ENCODE results near the gene FPR2.
"Not testable (repeated sequence)": the region's sequence is repeated elsewhere in the genome, so short reads cannot be mapped to it uniquely, and the experiment has no call there.

The FPR2 gene

DNA sequence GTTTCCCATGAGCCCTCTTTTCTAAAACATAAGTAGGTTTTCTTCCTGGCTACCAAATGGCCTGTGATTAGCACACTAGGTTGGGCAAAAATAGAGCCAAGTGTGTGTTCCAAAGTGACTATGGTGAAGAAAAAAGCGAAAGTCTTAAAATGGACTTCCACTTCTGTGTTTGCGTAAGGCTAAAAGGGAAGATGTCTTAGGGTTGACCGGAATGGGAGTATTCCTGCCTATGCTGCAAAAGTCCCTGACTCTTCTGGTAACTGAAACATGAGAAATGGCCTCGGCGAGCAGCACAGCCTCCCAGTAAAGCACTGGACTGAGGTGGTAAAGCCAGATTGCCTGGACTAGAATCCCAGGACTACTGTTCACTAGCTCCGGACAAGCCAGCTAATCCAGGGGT is 6.9 kb upstream of the FPR2 start:
- peaks cover 12% of the 10 kb centered on the region for H3K27me3 Mint-ChIP-seq
- H3K4me3 Mint-ChIP-seq: no peak overlapping the region
- no peaks in the 10 kb centered on the region for H3K36me3 Mint-ChIP-seq (ENCODE audit: low read depth)
- H3K9me3 Mint-ChIP-seq: no peaks in the 10 kb centered on the region
- H3K27ac Mint-ChIP-seq: no peak overlapping the region
- H3K4me1 Mint-ChIP-seq (ENCODE audit: low read depth): no peaks in the 10 kb centered on the region
- DNase-seq: no peak

DNA sequence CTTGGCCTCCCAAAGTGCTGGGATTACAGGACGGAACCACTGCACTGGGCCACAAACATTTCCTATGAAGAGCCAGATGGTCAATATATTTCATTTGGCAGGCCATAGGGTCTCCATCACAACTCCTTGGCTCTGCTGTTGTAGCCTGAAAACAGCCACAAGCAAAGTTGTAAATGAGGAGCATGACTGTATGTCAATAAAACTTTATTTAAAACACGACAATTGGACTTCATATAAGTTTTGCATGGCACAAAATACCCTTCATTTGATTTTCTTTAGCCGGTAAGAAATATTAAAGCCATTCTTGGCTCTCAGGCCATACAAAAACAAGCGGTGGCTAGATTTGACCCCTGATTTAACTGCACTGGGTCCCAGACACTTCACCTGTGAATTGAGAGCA is 6.2 kb upstream of the FPR2 start:
- Mint-ChIP-seq H3K9me3 (no peaks in the 10 kb centered on the region), H3K4me3 (no peak overlapping the region), H3K36me3 (ENCODE audit: low read depth) (no peaks in the 10 kb centered on the region), H3K27me3 (peaks cover 13% of the 10 kb centered on the region), H3K4me1 (ENCODE audit: low read depth) (no peaks in the 10 kb centered on the region), H3K27ac (no peak overlapping the region)
- no peak for DNase-seq

DNA sequence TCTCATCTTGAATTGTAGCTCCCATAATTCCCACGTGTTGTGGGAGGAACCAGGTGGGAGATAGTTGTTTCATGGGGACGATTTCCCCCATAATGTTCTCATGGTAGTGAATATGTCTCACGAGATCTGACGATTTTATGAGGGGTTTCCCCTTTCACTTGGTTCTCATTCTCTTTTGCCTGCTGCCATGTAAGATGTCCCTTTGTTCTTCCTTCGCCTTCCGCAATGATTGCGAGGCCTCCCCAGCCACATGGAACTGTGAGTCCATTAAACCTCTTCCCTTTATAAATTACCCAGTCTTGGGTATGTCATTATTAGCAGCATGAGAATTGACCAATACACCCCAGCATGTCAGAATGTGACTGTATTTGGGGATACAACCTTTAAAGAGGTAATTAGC is 5.4 kb upstream of the FPR2 start:
- Mint-ChIP-seq H3K36me3 (ENCODE audit: low read depth) (no peaks in the 10 kb centered on the region), H3K4me3 (no peak overlapping the region), H3K27ac (no peak overlapping the region), H3K27me3 (peaks cover 14% of the 10 kb centered on the region), H3K9me3 (no peaks in the 10 kb centered on the region), H3K4me1 (ENCODE audit: low read depth) (no peaks in the 10 kb centered on the region)
- DNase-seq: no peak

DNA sequence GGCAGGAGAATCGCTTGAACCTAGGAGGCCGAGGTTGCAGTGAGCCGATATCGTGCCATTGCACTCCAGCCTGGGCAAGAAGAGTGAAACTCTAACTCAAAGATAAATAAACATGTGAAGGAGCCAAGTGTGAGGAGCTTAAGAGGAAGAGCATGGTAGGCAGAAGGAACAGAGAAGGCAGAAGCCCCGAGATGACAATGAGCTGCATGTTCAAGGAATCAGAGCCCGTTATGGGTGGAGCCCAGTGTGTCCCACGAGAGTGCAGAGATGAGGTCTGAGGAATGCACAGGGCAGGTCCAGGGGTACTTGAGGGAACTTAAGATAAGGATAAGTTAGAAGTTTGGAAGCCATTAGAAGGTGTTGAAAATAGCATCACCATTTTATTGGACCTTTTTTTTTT is 716 bp downstream of the FPR2 start:
- Mint-ChIP-seq H3K9me3 (no peaks in the 10 kb centered on the region), H3K4me1 (ENCODE audit: low read depth) (peaks cover 3% of the 10 kb centered on the region), H3K27ac (no peak overlapping the region), H3K4me3 (no peak overlapping the region), H3K27me3 (peaks cover 35% of the 10 kb centered on the region), H3K36me3 (ENCODE audit: low read depth) (no peaks in the 10 kb centered on the region)
- DNase-seq: no peak

DNA sequence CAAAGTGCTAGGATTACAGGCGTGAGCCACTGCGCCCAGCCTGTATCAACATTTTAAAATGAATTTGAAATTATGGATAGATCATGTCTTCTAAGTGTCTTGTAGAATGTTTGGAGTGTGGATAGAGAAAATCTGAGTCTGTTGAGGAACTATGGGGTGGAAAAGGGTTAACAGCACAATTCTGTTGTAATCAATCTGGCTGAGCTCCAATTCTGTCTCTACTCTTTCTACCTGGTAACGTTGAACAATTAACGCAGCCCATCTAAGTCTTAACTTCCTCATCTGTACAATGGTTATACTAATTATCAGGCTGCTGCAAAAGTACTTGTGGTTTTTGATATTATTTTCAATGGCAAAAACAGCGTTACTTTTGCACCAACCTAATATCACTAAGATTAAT is 4.1 kb downstream of the FPR2 start:
- no peak overlapping the region for H3K27ac Mint-ChIP-seq
- H3K36me3 Mint-ChIP-seq (ENCODE audit: low read depth): no peaks in the 10 kb centered on the region
- no peaks in the 10 kb centered on the region for H3K9me3 Mint-ChIP-seq
- DNase-seq: no peak
- H3K27me3 Mint-ChIP-seq: peaks cover 42% of the 10 kb centered on the region
- H3K4me1 Mint-ChIP-seq (ENCODE audit: low read depth): peaks cover 3% of the 10 kb centered on the region
- no peak overlapping the region for H3K4me3 Mint-ChIP-seq

DNA sequence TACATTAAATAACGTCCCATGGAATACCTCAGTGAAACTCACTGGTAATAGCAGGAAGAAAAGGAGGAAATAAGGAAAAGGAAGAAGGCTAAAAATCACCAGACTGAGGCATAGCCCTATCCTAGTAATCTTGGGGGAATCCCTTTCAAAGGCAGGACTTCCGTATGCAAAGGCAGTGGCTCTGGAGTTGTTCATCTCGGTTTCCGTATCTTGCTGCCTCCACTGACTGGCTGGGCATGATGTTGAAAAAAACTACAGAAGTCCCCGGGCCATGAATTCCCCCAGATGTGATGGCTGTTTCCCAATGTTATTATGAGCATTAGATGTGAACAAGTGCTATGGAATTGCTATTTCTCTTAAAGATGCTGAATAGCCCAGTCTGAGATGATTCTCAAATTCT is 5.5 kb downstream of the FPR2 start:
- peaks cover 3% of the 10 kb centered on the region for H3K4me1 Mint-ChIP-seq (ENCODE audit: low read depth)
- no peak for DNase-seq
- H3K4me3 Mint-ChIP-seq: no peak overlapping the region
- no peaks in the 10 kb centered on the region for H3K36me3 Mint-ChIP-seq (ENCODE audit: low read depth)
- no peaks in the 10 kb centered on the region for H3K9me3 Mint-ChIP-seq
- peaks cover 47% of the 10 kb centered on the region for H3K27me3 Mint-ChIP-seq
- no peak overlapping the region for H3K27ac Mint-ChIP-seq

DNA sequence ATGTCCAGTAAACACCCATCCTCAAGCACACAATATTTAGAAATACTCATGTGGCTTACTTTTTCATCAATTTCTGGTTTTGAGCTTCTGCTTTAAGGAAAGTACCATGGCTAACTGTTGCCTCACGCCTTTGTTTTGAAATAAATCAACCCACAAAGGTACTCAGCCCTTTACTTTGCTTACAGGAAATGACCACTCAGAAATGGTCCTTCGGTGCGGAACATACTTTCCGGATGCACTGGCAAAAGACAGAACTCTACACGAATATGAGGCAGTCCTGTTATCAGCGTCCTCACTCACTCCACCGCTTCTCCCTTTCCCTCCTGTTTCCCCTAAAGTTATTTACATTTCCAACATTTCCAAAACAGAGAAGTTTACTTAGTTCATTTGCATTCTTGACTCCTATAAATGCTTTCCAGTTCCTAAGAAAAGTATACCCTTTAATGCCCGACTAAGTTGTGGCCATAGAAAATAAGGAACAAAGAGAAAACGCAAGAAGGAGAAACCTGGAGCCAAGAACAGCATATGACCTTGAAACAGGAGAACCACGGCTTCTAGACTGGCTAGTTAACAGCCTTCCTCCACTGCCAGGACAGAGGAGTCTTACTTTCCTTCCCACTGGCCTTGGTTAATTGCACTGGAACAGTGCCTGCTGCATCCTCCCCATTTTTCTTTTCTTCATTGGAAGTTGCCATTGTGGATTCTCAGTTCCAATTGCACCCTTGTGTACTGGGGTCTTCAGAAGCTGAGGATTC is 10.6 kb downstream of the FPR2 start:
- Mint-ChIP-seq H3K27me3 (peaks cover 55% of the 10 kb centered on the region), H3K9me3 (no peaks in the 10 kb centered on the region), H3K4me3 (no peak overlapping the region), H3K27ac (no peak overlapping the region), H3K36me3 (ENCODE audit: low read depth) (no peaks in the 10 kb centered on the region), H3K4me1 (ENCODE audit: low read depth) (no peaks in the 10 kb centered on the region)
- DNase-seq: no peak

DNA sequence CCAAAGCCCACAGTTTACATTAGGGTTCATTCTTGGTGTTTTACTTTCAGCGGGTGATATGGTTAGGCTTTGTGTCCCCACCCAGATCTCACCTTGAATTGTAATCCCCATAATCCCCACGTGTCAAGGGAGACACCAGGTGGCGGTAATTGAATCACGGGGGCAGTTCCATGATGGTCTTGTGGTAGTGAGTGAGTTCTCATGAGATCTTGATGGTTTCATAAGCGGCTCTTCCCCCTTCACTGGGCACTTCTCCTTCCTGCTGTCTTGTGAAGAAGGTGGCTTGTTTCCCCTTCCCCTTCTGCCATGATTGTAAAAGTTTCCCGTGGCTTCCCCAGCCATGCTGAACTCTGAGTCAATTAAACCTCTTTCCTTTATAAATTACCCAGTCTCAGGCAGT is 12.0 kb downstream of the FPR2 start:
- peaks cover 67% of the 10 kb centered on the region for H3K27me3 Mint-ChIP-seq

DNA sequence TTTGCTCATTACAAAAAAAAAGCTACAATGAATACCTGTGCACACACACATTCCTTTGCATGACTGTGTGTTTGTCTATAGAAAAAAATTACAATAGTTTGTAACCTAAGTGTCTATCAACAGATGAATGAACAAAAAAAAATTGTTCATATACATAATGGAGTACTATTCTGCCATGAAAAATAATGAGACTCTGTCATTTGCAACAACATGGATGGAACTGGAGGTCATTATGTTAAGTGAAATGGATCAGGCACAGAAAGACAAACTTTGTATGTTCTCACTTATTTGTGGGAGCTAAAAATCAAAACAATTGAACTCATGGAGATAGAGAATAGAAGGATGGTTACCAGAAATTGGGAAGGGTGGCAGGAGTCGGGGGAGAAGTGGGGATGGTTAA is 15.6 kb downstream of the FPR2 start:
- not testable (repeated sequence) for H3K4me1 Mint-ChIP-seq (ENCODE audit: low read depth); DNase-seq; H3K9me3 Mint-ChIP-seq; H3K27ac Mint-ChIP-seq; H3K36me3 Mint-ChIP-seq (ENCODE audit: low read depth); H3K4me3 Mint-ChIP-seq
- H3K27me3 Mint-ChIP-seq: peaks cover 85% of the 10 kb centered on the region

More for the DNA sequence above, 12.0 kb downstream of the FPR2 start:
- Mint-ChIP-seq H3K4me3 (no peak overlapping the region), H3K9me3 (no peaks in the 10 kb centered on the region), H3K36me3 (ENCODE audit: low read depth) (no peaks in the 10 kb centered on the region), H3K4me1 (ENCODE audit: low read depth) (peaks cover 3% of the 10 kb centered on the region), H3K27ac (no peak overlapping the region)
- no peak for DNase-seq

DNA sequence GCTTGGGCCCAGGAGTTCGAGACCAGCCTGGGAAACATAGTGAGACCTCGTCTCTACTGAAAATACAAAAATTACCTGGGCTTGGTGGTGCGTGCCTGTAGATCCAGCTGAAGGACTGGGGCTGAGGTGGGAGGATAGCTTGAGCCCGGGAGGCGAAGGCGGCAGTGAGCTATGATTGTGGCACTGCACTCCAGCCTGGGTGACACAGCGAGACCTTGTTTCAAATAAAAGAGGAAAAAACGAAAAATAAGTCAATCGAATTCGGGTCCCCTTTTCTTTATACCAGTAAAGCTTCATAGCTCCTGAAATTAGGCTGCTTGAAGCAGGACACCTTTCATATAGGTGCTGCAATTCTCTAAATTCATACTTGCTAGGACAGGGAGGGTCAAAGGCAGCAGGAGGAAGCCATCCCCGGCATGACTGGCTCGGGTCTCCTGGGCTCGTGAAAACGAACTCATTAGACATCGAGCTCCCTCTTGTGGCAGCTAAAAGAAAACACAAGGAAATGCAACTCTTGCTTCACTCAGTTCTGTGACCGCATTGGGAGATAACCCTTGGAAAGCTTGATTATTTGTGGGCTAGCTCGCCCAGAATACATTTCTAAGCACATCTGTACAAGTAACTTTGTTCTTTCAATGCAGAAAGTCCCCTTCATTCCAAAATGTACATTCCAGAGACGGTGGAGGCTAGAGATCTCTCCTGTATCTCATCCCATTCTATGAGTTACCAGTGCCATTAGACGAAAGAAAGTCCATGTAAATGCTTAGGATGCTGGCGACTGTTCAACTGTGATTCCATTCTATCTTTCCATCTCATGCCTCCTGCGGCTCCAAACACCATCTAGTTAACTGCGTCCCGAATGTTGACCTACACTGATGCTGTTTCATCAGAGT is 16.8 kb downstream of the FPR2 start:
- Mint-ChIP-seq H3K36me3 (ENCODE audit: low read depth) (no peaks in the 10 kb centered on the region), H3K4me3 (no peak overlapping the region), H3K27me3 (peaks cover 81% of the 10 kb centered on the region), H3K27ac (no peak overlapping the region), H3K9me3 (no peaks in the 10 kb centered on the region), H3K4me1 (ENCODE audit: low read depth) (peaks cover 6% of the 10 kb centered on the region)
- peak; percentile 39 for DNase-seq

DNA sequence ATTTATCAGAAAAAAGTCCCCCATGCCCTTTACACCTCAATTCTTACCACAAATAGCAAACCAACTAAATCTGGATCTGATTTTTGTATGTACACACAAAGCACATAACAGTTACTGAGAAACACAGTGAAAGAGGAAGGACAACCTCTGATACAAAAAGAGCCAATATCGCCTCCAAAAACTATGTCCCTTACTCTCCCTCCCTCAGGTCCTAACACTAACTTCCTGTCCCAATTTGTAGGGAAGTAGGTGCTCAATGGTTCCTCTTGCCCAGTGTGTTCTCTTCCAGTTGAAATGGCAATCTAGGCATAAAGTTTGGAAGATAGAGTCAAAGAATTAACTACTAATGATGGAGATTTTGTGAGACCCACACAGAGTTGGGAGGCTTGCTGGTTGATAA is 18.2 kb downstream of the FPR2 start:
- no peaks in the 10 kb centered on the region for H3K36me3 Mint-ChIP-seq (ENCODE audit: low read depth)
- peaks cover 70% of the 10 kb centered on the region for H3K27me3 Mint-ChIP-seq
- H3K4me3 Mint-ChIP-seq: no peak overlapping the region
- H3K4me1 Mint-ChIP-seq (ENCODE audit: low read depth): peaks cover 6% of the 10 kb centered on the region
- no peak for DNase-seq
- H3K9me3 Mint-ChIP-seq: no peaks in the 10 kb centered on the region
- no peak overlapping the region for H3K27ac Mint-ChIP-seq

DNA sequence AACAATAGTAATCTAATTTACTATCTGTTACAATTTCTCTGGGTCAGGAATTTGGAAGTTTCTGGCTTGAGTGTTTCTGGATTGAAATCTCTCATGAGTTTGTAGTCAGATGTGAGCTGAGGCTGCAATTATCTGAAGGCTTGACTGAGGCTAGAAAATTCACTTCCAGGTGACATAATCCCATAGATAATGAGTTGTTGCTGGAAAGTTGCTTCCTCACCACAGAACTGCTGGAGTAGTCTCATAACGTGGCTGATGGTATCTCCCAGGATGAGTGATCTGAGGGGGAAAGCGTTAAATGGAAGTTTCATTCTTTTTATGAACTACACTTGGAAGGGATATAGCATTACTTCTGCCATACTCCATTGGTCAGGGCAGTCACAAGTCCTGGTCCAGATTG is 18.7 kb downstream of the FPR2 start:
- no peak for DNase-seq
- Mint-ChIP-seq H3K4me1 (ENCODE audit: low read depth) (peaks cover 6% of the 10 kb centered on the region), H3K9me3 (no peaks in the 10 kb centered on the region), H3K27me3 (peaks cover 68% of the 10 kb centered on the region), H3K36me3 (ENCODE audit: low read depth) (no peaks in the 10 kb centered on the region), H3K4me3 (no peak overlapping the region), H3K27ac (no peak overlapping the region)

DNA sequence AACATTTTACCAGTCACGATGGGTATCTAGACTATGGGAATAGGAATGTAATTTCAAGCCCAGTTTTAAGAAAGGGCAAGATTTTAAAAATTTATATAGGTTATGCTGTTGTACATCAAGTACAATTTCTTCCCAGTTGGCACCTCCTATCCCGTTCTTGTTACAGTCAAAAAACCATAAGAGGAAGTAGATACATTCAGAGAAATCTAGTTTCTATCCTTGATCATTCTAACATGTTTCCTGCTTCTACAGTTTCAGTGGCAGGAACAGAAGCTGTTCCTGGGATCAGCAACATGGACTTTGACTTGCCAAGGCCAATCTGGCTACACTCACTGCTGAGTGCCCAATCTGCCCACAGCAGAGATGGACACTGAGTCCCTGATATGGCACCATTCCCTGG is 19.3 kb downstream of the FPR2 start:
- Mint-ChIP-seq H3K4me3 (no peak overlapping the region), H3K27me3 (peaks cover 63% of the 10 kb centered on the region), H3K9me3 (no peaks in the 10 kb centered on the region), H3K4me1 (ENCODE audit: low read depth) (peaks cover 6% of the 10 kb centered on the region), H3K27ac (no peak overlapping the region), H3K36me3 (ENCODE audit: low read depth) (no peaks in the 10 kb centered on the region)
- DNase-seq: no peak

DNA sequence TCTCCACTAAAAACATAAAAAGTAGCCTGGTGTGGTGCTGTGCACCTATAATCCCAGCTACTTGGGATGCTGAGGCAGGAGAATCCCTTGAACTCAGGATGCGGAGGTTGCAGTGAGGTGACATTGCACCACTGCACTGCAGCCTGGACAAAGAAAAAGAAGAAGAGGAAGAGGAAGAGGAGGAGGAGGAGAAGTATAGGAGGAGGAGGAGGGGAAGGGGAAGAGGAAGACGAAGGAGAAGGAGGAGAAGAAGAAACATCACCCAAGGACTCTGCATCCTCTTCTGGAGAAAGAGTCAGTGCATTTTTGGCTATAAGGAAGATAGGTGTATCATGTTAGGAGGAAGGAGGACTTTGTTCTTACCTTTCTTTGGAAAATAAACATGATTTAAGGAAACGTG is 21.0 kb downstream of the FPR2 start:
- Mint-ChIP-seq H3K9me3 (no peaks in the 10 kb centered on the region), H3K27me3 (peaks cover 49% of the 10 kb centered on the region), H3K27ac (no peak overlapping the region), H3K4me1 (ENCODE audit: low read depth) (peaks cover 6% of the 10 kb centered on the region), H3K4me3 (no peak overlapping the region), H3K36me3 (ENCODE audit: low read depth) (no peaks in the 10 kb centered on the region)
- no peak for DNase-seq

DNA sequence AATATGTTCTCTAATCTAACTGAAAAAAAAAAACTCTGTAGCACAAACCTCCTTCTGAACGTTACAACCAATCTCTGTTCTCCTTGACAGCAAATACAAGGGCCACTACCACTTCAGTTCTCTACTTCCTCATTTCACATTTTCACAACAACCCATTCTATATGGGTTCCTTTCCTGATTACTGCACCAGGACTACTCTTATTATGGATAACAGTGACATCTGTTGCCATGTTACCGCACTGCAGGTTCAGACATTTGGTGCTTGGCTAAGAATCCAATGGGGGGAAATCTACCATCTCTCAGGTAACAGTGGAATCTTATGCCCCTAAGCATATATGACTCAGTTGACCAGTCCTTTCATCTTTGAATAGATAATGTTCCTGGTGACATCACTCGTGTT is 22.4 kb downstream of the FPR2 start:
- Mint-ChIP-seq H3K4me3 (no peak overlapping the region), H3K4me1 (ENCODE audit: low read depth) (no peaks in the 10 kb centered on the region), H3K36me3 (ENCODE audit: low read depth) (no peaks in the 10 kb centered on the region), H3K27ac (no peak overlapping the region), H3K9me3 (peaks cover 7% of the 10 kb centered on the region), H3K27me3 (peaks cover 36% of the 10 kb centered on the region)
- no peak for DNase-seq

All from activated T-cell treated with anti-CD3 and anti-CD28 coated beads, Interleukin-2, amount 50 U/mL, for 24 hours (primary cell).